IMR-90 (cell line): ENCODE data around the gene PPARG. TPM values are rescaled to one million over a fixed set of nuclear protein-coding genes. Genes with fewer than 3 reads are reported as not detected.

Experiments used
- ATAC-seq: fragments of 200-7000 bp; cut with Tn5 transposase; 2 replicates; pipeline ENCODE4 v1.9.1; 2020; ENCODE audit warnings: low read depth, mild to moderate bottlenecking, moderate library complexity
- BruUV-seq: library from RNA; stranded (reverse); fragments of 400-500 nt; replicated peaks from 2 replicates; lab custom pipeline; 2021; lab: Mats Ljungman, UMichigan
- CTCF ChIA-PET: fragments of 300-600 bp; formaldehyde crosslinking; extraction: SDS; loops from one replicate; lab custom pipeline; 2021; ENCODE audit warnings: antibody characterized with exemption; lab: Yijun Ruan, JAX
- POLR2A ChIA-PET: fragments of 300-600 bp; sonication (Branson Sonifier 250); formaldehyde crosslinking; loops from one replicate; lab custom pipeline; 2022; ENCODE audit warnings: antibody characterized with exemption; ENCODE audit not compliant: unreplicated experiment; lab: Charles Lee
- DNase-seq: peaks from one replicate; pipeline ENCODE4 v3.0.0; 2013
- H2AFZ ChIP-seq: replicated peaks from 2 replicates; pipeline ENCODE3; 2013; ENCODE audit warnings: low read length, mild to moderate bottlenecking; ENCODE audit not compliant: poor library complexity
- H2AK5ac ChIP-seq: 2 replicates; pipeline ENCODE4 v1.6.1; 2013; ENCODE audit warnings: low read depth, low read length, inconsistent platforms
- H2AK9ac ChIP-seq: replicated peaks from 2 replicates; pipeline ENCODE3; 2013; ENCODE audit warnings: mild to moderate bottlenecking, low read depth, low read length, moderate library complexity; ENCODE audit not compliant: poor library complexity
- H2BK120ac ChIP-seq: 2 replicates; pipeline ENCODE4 v1.6.1; 2013; ENCODE audit warnings: low read depth, low read length, inconsistent platforms
- H2BK15ac ChIP-seq: 3 replicates; pipeline ENCODE4 v1.6.1; 2013; ENCODE audit warnings: low read depth, low read length, inconsistent platforms
- H2BK20ac ChIP-seq: 2 replicates; pipeline ENCODE4 v1.6.1; 2013; ENCODE audit warnings: low read depth, mild to moderate bottlenecking, inconsistent platforms, low read length, moderate library complexity
- H2BK5ac ChIP-seq: 2 replicates; pipeline ENCODE4 v1.6.1; 2013; ENCODE audit warnings: mild to moderate bottlenecking, low read depth, low read length, inconsistent platforms; ENCODE audit not compliant: poor library complexity, severe bottlenecking
- H3K14ac ChIP-seq: replicated peaks from 2 replicates; pipeline ENCODE4 v1.6.1; 2013; ENCODE audit warnings: low read depth, low read length, inconsistent platforms
- H3K18ac ChIP-seq: 2 replicates; pipeline ENCODE4 v1.6.1; 2013; ENCODE audit warnings: low read depth, low read length, control low read depth
- H3K23ac ChIP-seq: 2 replicates; pipeline ENCODE4 v1.6.1; 2013; ENCODE audit warnings: low read depth, low read length, inconsistent platforms
- H3K27ac ChIP-seq: 2 replicates; pipeline ENCODE4 v1.5.1; 2013; ENCODE audit warnings: mild to moderate bottlenecking, control low read depth, low read length; ENCODE audit not compliant: insufficient read depth
- H3K27me3 ChIP-seq: 2 replicates; pipeline ENCODE4 v1.6.1; 2013; ENCODE audit warnings: low read length; ENCODE audit not compliant: control insufficient read depth, insufficient read depth
- H3K36me3 ChIP-seq: 2 replicates; pipeline ENCODE4 v1.6.1; 2013; ENCODE audit warnings: low read length, mixed read lengths; ENCODE audit not compliant: control insufficient read depth, insufficient read depth
- H3K4ac ChIP-seq: 2 replicates; pipeline ENCODE4 v1.6.1; 2013; ENCODE audit warnings: low read depth, low read length, inconsistent platforms
- H3K4me1 ChIP-seq: 2 replicates; pipeline ENCODE4 v1.6.1; 2013; ENCODE audit warnings: low read length, mixed read lengths; ENCODE audit not compliant: control insufficient read depth, insufficient read depth
- H3K4me2 ChIP-seq: 2 replicates; pipeline ENCODE4 v1.6.1; 2013; ENCODE audit warnings: low read depth, mild to moderate bottlenecking, control low read depth, low read length, moderate library complexity
- H3K4me3 ChIP-seq: 2 replicates; pipeline ENCODE4 v1.5.1; 2013; ENCODE audit warnings: low read depth, mild to moderate bottlenecking, control low read depth, low read length, moderate library complexity; ENCODE audit not compliant: insufficient read depth
- H3K56ac ChIP-seq: 2 replicates; pipeline ENCODE4 v1.6.1; 2013; ENCODE audit warnings: low read length, inconsistent platforms; ENCODE audit not compliant: insufficient read depth; ENCODE audit errors: extremely low read depth
- H3K79me1 ChIP-seq, 2 experiments: 2 replicates each; pipeline ENCODE4 v1.6.1; 2013; ENCODE audit warnings: low read length in 2 of 2, inconsistent platforms in 1 of 2, low read depth in 1 of 2
- H3K9ac ChIP-seq: 2 replicates; pipeline ENCODE4 v1.6.1; 2013; ENCODE audit warnings: low read depth, low read length, control low read depth
- H3K9me1 ChIP-seq: 2 replicates; pipeline ENCODE4 v1.6.1; 2013; ENCODE audit warnings: low read length, inconsistent platforms; ENCODE audit not compliant: insufficient read depth
- H3K9me3 ChIP-seq: 2 replicates; pipeline ENCODE4 v1.6.1; 2013; ENCODE audit warnings: low read length; ENCODE audit not compliant: control insufficient read depth, insufficient read depth
- H4K20me1 ChIP-seq: 2 replicates; pipeline ENCODE4 v1.6.1; 2013; ENCODE audit warnings: low read length, inconsistent platforms; ENCODE audit not compliant: insufficient read depth
- H4K5ac ChIP-seq: 2 replicates; pipeline ENCODE4 v1.6.1; 2013; ENCODE audit warnings: mild to moderate bottlenecking, low read depth, low read length, control low read depth
- H4K8ac ChIP-seq, 2 experiments: 2 replicates each; pipeline ENCODE4 v1.6.1; 2013; ENCODE audit warnings: low read depth in 2 of 2, low read length in 2 of 2, control low read depth in 1 of 2, inconsistent platforms in 1 of 2
- H4K91ac ChIP-seq: 2 replicates; pipeline ENCODE4 v1.6.1; 2013; ENCODE audit warnings: low read depth, low read length, inconsistent platforms; ENCODE audit not compliant: insufficient read depth
- BHLHE40 ChIP-seq: fragments of 150-350 bp; IDR thresholded peaks from 2 replicates; pipeline ENCODE4 v1.6.1; 2016; ENCODE audit warnings: mild to moderate bottlenecking, low read depth, low read length
- CEBPB ChIP-seq: IDR thresholded peaks from 2 replicates; pipeline ENCODE4 v1.6.1; 2012; ENCODE audit warnings: low read depth, low read length, improper control_type of control experiment
- CTCF ChIP-seq: conservative IDR thresholded peaks from 2 replicates; pipeline ENCODE4 v1.5.1; 2012; ENCODE audit warnings: mild to moderate bottlenecking, low read depth, low read length, improper control_type of control experiment
- FOS ChIP-seq: fragments of 150-350 bp; IDR thresholded peaks from 2 replicates; pipeline ENCODE4 v1.6.1; 2016; ENCODE audit warnings: low read depth, low read length
- MAZ ChIP-seq: IDR thresholded peaks from 2 replicates; pipeline ENCODE4 v1.6.1; 2012; ENCODE audit warnings: low read depth, mild to moderate bottlenecking, low read length, improper control_type of control experiment, moderate library complexity, borderline replicate concordance
- MXI1 ChIP-seq: IDR thresholded peaks from 2 replicates; pipeline ENCODE4 v1.6.1; 2012; ENCODE audit warnings: low read depth, mild to moderate bottlenecking, low read length, moderate library complexity, borderline replicate concordance
- NFE2L2 ChIP-seq: fragments of 150-350 bp; IDR thresholded peaks from 2 replicates; pipeline ENCODE4 v1.6.1; 2016; ENCODE audit warnings: low read depth, mild to moderate bottlenecking, low read length
- POLR2A ChIP-seq: IDR thresholded peaks from 2 replicates; pipeline ENCODE4 v1.6.1; 2012; ENCODE audit warnings: mild to moderate bottlenecking, low read depth, low read length
- RCOR1 ChIP-seq: IDR thresholded peaks from 2 replicates; pipeline ENCODE4 v1.6.1; 2012; ENCODE audit warnings: mild to moderate bottlenecking, low read length, improper control_type of control experiment; ENCODE audit not compliant: insufficient replicate concordance
- RFX5 ChIP-seq: IDR thresholded peaks from 2 replicates; pipeline ENCODE4 v1.8.0; 2012; ENCODE audit warnings: low read depth, mild to moderate bottlenecking, low read length, moderate library complexity
- SMC3 ChIP-seq: fragments of 150-350 bp; IDR thresholded peaks from 2 replicates; pipeline ENCODE4 v1.6.1; 2016; ENCODE audit warnings: low read depth, mild to moderate bottlenecking, antibody characterized with exemption, low read length, moderate library complexity
- WGBS, 2 experiments: methylation state at CpG; one replicate each; pipeline versions ENCODE4 v1.1.5 to v1.1.7; 2013; ENCODE audit warnings: missing lambda C conversion rate in 2 of 2; ENCODE audit not compliant: insufficient read length in 1 of 2; ENCODE audit errors: extremely low coverage in 2 of 2; 5-methylcytosine and 5-hydroxymethylcytosine counted together
- dilution Hi-C: fragments of 300-500 bp; cut with HindIII; formaldehyde crosslinking; loops from one replicate; pipeline ENCODE4 v1.14.3; 2018; ENCODE audit warnings: low sequenced_read_pairs; ENCODE audit not compliant: unreplicated experiment
- in situ Hi-C: fragments of 300-500 bp; cut with MboI; formaldehyde crosslinking; loops from 3 replicates; pipeline ENCODE4 v1.14.3; 2019; ENCODE audit warnings: low sequenced_read_pairs, inconsistent platforms, mixed read lengths
- intact Hi-C: fragments of 100-400 bp; cut with micrococcal nuclease; formaldehyde crosslinking; loops from 2 replicates; pipeline ENCODE4 v1.10.0; 2022
- polyA plus RNA-seq, 3 experiments: library from polyadenylated mRNA; depleted of rRNA; stranded (reverse); fragments of >200 nt; gene quantifications; 2 replicates each; pipeline ENCODE4 v1.2.3, GENCODE V29; 2012; ENCODE audit warnings: low replicate concordance in 1 of 3
- total RNA-seq: library from RNA; depleted of rRNA; stranded (reverse); fragments of >200 nt; gene quantifications from 2 replicates; pipeline ENCODE4 v1.2.3, GENCODE V29; 2012
- TF ChIP-seq, protein P1 (sequence below): fragments of 150-350 bp; IDR thresholded peaks from 2 replicates; pipeline ENCODE4 v1.6.1; 2016; ENCODE audit warnings: low read depth, mild to moderate bottlenecking, low read length, moderate library complexity, borderline replicate concordance
- TF ChIP-seq, protein P2 (sequence below): fragments of 150-350 bp; IDR thresholded peaks from 2 replicates; pipeline ENCODE4 v1.6.1; 2017; ENCODE audit warnings: mild to moderate bottlenecking, antibody characterized with exemption, low read length, low read depth

PPARG gene
- total and polyA plus RNA-seq, 2 of the 4 experiments (the other 2 are of a cell fraction) = 11.2 to 23.8 TPM

DNA sequence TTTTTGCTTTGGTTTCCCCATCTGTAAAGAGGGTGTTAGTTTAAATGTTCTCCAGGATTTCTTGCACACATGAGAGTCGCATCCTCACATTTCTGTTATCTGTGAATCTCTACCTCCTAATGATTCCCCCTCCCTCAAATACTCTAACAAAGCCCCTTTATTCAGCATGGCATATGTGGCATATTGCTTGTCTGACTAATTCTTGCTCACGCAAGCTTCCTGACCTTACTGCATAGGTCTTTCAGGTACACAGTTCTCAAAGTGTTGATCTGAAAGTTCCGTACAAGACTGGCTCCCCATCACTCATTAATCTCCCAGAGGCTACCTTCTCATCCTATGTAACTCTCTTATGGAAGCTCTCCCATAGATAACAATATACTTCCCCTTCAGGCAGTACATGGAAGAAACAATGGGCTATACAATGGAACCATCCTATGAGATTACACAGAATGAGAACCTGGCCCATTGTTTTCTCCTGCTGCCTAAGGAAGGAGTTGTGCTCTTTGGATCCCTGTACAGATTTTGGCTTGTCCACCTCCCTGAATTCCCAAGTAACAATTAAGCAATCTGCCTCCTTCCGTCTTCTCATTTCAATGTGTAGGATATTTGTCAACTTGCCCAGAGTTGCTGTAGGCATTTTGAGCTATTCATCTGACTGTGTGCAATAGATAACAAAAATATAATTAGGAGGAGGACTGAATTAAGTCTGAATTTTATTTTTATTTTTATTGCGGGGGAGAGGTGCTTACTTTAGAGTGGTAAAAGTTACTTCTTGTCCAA lies 51.0 kb downstream of the PPARG start:
- CTCF ChIA-PET = no interaction called here
- DNase-seq (no peak), ATAC-seq (no peak)
- Histone ChIP-seq H2BK5ac (no peak overlapping the region), H4K5ac (no peak overlapping the region), H2AFZ (no peak overlapping the region), H3K27me3 (no peaks in the 10 kb centered on the region), H4K8ac (no peak overlapping the region), H3K4me2 (no peak overlapping the region), H3K56ac (no peak overlapping the region), H3K79me1 (peaks cover 0 to 8% of the 10 kb centered on the region in 2 experiments; a peak in 1 of 4 replicates), H4K20me1 (no peaks in the 10 kb centered on the region), H3K9me3 (no peaks in the 10 kb centered on the region), H3K23ac (no peak overlapping the region), H4K91ac (no peak overlapping the region), H2BK15ac (no peak overlapping the region), H3K18ac (no peak overlapping the region), H2AK9ac (no peak overlapping the region), H3K27ac (no peak overlapping the region), H3K9me1 (no peaks in the 10 kb centered on the region), H2BK120ac (no peak overlapping the region), H2AK5ac (no peak overlapping the region), H2BK20ac (no peak overlapping the region), H3K36me3 (no peaks in the 10 kb centered on the region), H3K4me1 (peaks cover 2% of the 10 kb centered on the region; the same call in 1 of the 2 replicates), H3K4ac (no peak overlapping the region), H3K4me3 (no peak overlapping the region), H3K9ac (no peak overlapping the region), H3K14ac (no peak overlapping the region)
- BruUV-seq = no TSS peak
- in situ Hi-C loops = no loop called here
- POLR2A ChIA-PET = no interaction called here
- TF ChIP-seq MAZ (no peak), CTCF (no peak), NFE2L2 (no peak), RFX5 (no peak), MXI1 (no peak), RCOR1 (no peak), SMC3 (no peak), POLR2A (no peak), BHLHE40 (no peak), CEBPB (no peak), FOS (no peak)
- TF ChIP-seq, protein P1, sequence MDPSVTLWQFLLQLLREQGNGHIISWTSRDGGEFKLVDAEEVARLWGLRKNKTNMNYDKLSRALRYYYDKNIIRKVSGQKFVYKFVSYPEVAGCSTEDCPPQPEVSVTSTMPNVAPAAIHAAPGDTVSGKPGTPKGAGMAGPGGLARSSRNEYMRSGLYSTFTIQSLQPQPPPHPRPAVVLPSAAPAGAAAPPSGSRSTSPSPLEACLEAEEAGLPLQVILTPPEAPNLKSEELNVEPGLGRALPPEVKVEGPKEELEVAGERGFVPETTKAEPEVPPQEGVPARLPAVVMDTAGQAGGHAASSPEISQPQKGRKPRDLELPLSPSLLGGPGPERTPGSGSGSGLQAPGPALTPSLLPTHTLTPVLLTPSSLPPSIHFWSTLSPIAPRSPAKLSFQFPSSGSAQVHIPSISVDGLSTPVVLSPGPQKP = no peak
- TF ChIP-seq, protein P2, sequence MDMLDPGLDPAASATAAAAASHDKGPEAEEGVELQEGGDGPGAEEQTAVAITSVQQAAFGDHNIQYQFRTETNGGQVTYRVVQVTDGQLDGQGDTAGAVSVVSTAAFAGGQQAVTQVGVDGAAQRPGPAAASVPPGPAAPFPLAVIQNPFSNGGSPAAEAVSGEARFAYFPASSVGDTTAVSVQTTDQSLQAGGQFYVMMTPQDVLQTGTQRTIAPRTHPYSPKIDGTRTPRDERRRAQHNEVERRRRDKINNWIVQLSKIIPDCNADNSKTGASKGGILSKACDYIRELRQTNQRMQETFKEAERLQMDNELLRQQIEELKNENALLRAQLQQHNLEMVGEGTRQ = no peak
- 100% methylated on average over 1 of the region's 5 CpGs; no CpG with 5 or more reads in 1 of the 2 experiments for WGBS, 2 experiments
- dilution Hi-C loops = no loop called here
- intact Hi-C loops = no loop called here
